Calu3 (cell line): ENCODE data around the gene RTN4RL1. TPM values are rescaled to one million over a fixed set of nuclear protein-coding genes. Genes with fewer than 3 reads are reported as not detected.

ENCODE experiments used
- BruUV-seq: library from RNA; stranded (reverse); fragments of 400-500 nt; replicated peaks from 2 replicates; lab custom pipeline; 2021; lab: Mats Ljungman, UMichigan
- CTCF ChIA-PET: fragments of 300-600 bp; sonication (Branson Sonifier 250); formaldehyde crosslinking; loops from one replicate; lab custom pipeline; 2022; ENCODE audit warnings: antibody characterized with exemption; lab: Charles Lee
- DNase-seq: peaks from one replicate; pipeline ENCODE4 v3.0.0; 2022
- H3K27ac Mint-ChIP-seq: one replicate; pipeline ENCODE4 v1.8.0; 2022; ENCODE audit warnings: mixed read lengths; ENCODE audit not compliant: unreplicated experiment
- H3K27me3 Mint-ChIP-seq: one replicate; pipeline ENCODE4 v1.8.0; 2022; ENCODE audit warnings: mixed read lengths; ENCODE audit not compliant: unreplicated experiment
- H3K36me3 Mint-ChIP-seq: one replicate; pipeline ENCODE4 v1.8.0; 2022; ENCODE audit warnings: mild to moderate bottlenecking, moderate library complexity, mixed read lengths; ENCODE audit not compliant: insufficient read depth, unreplicated experiment
- H3K4me1 Mint-ChIP-seq: one replicate; pipeline ENCODE4 v1.8.0; 2022; ENCODE audit warnings: mild to moderate bottlenecking, low read depth, mixed read lengths; ENCODE audit not compliant: unreplicated experiment
- H3K4me3 Mint-ChIP-seq: one replicate; pipeline ENCODE4 v1.8.0; 2022; ENCODE audit warnings: mild to moderate bottlenecking, low read depth, moderate library complexity, mixed read lengths; ENCODE audit not compliant: unreplicated experiment
- H3K9me3 Mint-ChIP-seq: one replicate; pipeline ENCODE4 v1.8.0; 2022; ENCODE audit warnings: low read depth, mixed read lengths; ENCODE audit not compliant: unreplicated experiment
- CTCF ChIP-seq: fragments of 200-600 bp; IDR thresholded peaks from one replicate; pipeline ENCODE4 v1.8.0; 2022; ENCODE audit warnings: antibody characterized with exemption; ENCODE audit not compliant: unreplicated experiment
- intact Hi-C: fragments of 100-400 bp; cut with micrococcal nuclease; formaldehyde crosslinking; loops from one replicate; pipeline ENCODE4 v1.10.0; 2022; ENCODE audit not compliant: unreplicated experiment
- total RNA-seq: library from RNA; stranded (reverse); gene quantifications from 2 replicates; pipeline ENCODE4 v1.2.3, GENCODE V29; 2022

The RTN4RL1 gene
- total RNA-seq, 1 experiment from 2014 or later, result not detected

GRCh38 chr17:2044263-2044894 is 19.2 kb upstream of the RTN4RL1 start:
- Mint-ChIP-seq H3K36me3 (peaks cover 36% of the 10 kb centered on the region), H3K9me3 (no peaks in the 10 kb centered on the region), H3K27ac (no peak overlapping the region), H3K4me1 (peaks cover 10% of the 10 kb centered on the region), H3K4me3 (no peak overlapping the region), H3K27me3 (no peaks in the 10 kb centered on the region)
- no peak for TF ChIP-seq CTCF
- intact Hi-C loops, result no loop called here
- no TSS peak for BruUV-seq
- DNase-seq, result no peak
- CTCF ChIA-PET, result interaction anchor here (0.6 kb wide), 2 partner anchors 154 to 517 kb away, joined by 7 read pairs; no protein-coding TSS in a partner anchor

GRCh38 chr17:2043785-2044184 is 18.7 kb upstream of the RTN4RL1 start:
- H3K36me3 Mint-ChIP-seq, result peaks cover 31% of the 10 kb centered on the region
- no peaks in the 10 kb centered on the region for H3K9me3 Mint-ChIP-seq
- no peak overlapping the region for H3K4me3 Mint-ChIP-seq
- BruUV-seq, result no TSS peak
- H3K27ac Mint-ChIP-seq, result no peak overlapping the region
- CTCF ChIA-PET, result interaction anchor here (0.6 kb wide), 2 partner anchors 124 to 153 kb away, joined by 3 to 7 read pairs; no protein-coding TSS in a partner anchor
- TF ChIP-seq CTCF, result no peak
- H3K27me3 Mint-ChIP-seq, result no peaks in the 10 kb centered on the region
- peak; percentile 14 for DNase-seq
- H3K4me1 Mint-ChIP-seq, result peaks cover 10% of the 10 kb centered on the region
- intact Hi-C loops, result no loop called here

- intact Hi-C loops, result no loop called here
- CTCF ChIA-PET, result interaction anchor here (0.7 kb wide), 1 partner anchor 64 kb away, joined by 3 read pairs; no protein-coding TSS in a partner anchor
- Mint-ChIP-seq H3K27me3 (no peaks in the 10 kb centered on the region), H3K27ac (peak overlapping the region; percentile 96), H3K36me3 (peaks cover 31% of the 10 kb centered on the region), H3K4me1 (peaks cover 10% of the 10 kb centered on the region), H3K4me3 (peak overlapping the region; percentile 83), H3K9me3 (no peaks in the 10 kb centered on the region)
- no peak for DNase-seq
- TSS peak; percentile 81 for BruUV-seq
- TF ChIP-seq CTCF, result no peak
These were observed 17.8 kb upstream of the RTN4RL1 start for GRCh38 chr17:2042933-2043332.

- intact Hi-C loops, result no loop called here
- Mint-ChIP-seq H3K4me1 (peaks cover 10% of the 10 kb centered on the region), H3K27ac (peak overlapping the region; percentile 96), H3K9me3 (no peaks in the 10 kb centered on the region), H3K27me3 (no peaks in the 10 kb centered on the region), H3K4me3 (peak overlapping the region; percentile 83), H3K36me3 (peaks cover 31% of the 10 kb centered on the region)
- no TSS peak for BruUV-seq
- no peak for DNase-seq
- CTCF ChIA-PET, result interaction anchor here (0.7 to 1.1 kb wide), 2 partner anchors 63 to 134 kb away, joined by 3 read pairs; no protein-coding TSS in a partner anchor
- TF ChIP-seq CTCF, result no peak
These were observed 17.3 kb upstream of the RTN4RL1 start for GRCh38 chr17:2042390-2042847.
